ENCODE results near the gene YWHAE.

DNA sequence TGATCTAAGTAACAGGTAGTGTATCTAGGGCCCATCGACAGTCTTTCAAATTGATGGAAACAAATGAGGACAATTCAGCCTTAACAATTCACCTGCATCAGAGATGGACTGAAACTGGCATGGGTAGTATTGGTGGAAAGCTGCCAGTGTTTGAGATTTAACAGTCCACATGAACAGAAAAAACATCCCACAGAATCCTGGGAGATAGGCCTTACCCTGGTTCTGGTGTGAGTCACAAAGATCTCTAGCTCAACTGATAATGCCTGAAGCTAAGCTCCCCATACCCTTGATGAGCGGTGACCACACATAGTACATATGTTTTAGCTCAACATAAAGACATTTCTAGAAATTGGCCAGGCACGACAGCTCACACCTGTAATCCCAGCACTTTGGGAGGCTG lies 34.1 kb upstream of the YWHAE start:
- TF ChIP-seq POLR2A (IDR thresholded peaks at IDR 0.05), result no peak
- TF ChIP-seq, protein P1, sequence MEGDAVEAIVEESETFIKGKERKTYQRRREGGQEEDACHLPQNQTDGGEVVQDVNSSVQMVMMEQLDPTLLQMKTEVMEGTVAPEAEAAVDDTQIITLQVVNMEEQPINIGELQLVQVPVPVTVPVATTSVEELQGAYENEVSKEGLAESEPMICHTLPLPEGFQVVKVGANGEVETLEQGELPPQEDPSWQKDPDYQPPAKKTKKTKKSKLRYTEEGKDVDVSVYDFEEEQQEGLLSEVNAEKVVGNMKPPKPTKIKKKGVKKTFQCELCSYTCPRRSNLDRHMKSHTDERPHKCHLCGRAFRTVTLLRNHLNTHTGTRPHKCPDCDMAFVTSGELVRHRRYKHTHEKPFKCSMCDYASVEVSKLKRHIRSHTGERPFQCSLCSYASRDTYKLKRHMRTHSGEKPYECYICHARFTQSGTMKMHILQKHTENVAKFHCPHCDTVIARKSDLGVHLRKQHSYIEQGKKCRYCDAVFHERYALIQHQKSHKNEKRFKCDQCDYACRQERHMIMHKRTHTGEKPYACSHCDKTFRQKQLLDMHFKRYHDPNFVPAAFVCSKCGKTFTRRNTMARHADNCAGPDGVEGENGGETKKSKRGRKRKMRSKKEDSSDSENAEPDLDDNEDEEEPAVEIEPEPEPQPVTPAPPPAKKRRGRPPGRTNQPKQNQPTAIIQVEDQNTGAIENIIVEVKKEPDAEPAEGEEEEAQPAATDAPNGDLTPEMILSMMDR (IDR thresholded peaks at IDR 0.05), result no peak

Data from uterus (tissue), 2 donors.